Endothelial cell (in vitro differentiated cells): ENCODE results near the gene PRR7. TPM values are rescaled to one million over a fixed set of nuclear protein-coding genes. Genes with fewer than 3 reads are reported as not detected.
A peak's percentile ranks its signal among the peaks of the same experiment; 100 is the strongest.

Experiments used
- DNase-seq: peaks from one replicate; pipeline ENCODE4 v3.0.0; 2021; ENCODE audit warnings: low spot score
- H3K27ac Mint-ChIP-seq: one replicate; pipeline ENCODE4 v1.8.0; 2021; ENCODE audit warnings: mixed read lengths, inconsistent platforms; ENCODE audit not compliant: unreplicated experiment
- H3K27me3 Mint-ChIP-seq: one replicate; pipeline ENCODE4 v1.8.0; 2021; ENCODE audit warnings: mild to moderate bottlenecking, moderate library complexity, mixed read lengths, inconsistent platforms; ENCODE audit not compliant: unreplicated experiment
- H3K36me3 Mint-ChIP-seq: one replicate; pipeline ENCODE4 v1.8.0; 2021; ENCODE audit warnings: mild to moderate bottlenecking, low read depth, mixed read lengths, inconsistent platforms; ENCODE audit not compliant: unreplicated experiment
- H3K4me1 Mint-ChIP-seq: one replicate; pipeline ENCODE4 v1.8.0; 2021; ENCODE audit warnings: mild to moderate bottlenecking, mixed read lengths, inconsistent platforms; ENCODE audit not compliant: unreplicated experiment
- H3K4me3 Mint-ChIP-seq: one replicate; pipeline ENCODE4 v1.8.0; 2021; ENCODE audit warnings: mild to moderate bottlenecking, mixed read lengths, inconsistent platforms; ENCODE audit not compliant: unreplicated experiment
- H3K9me3 Mint-ChIP-seq: one replicate; pipeline ENCODE4 v1.8.0; 2021; ENCODE audit warnings: mixed read lengths, inconsistent platforms; ENCODE audit not compliant: unreplicated experiment
- CTCF ChIP-seq: fragments of 200-600 bp; sonication (generic); IDR thresholded peaks from one replicate; pipeline ENCODE4 v1.5.0; 2021; ENCODE audit warnings: antibody characterized with exemption; ENCODE audit not compliant: unreplicated experiment
- total RNA-seq: library from RNA; stranded (reverse); fragmentation: NEBNext Ultra II Directional; extraction: Animal tissue kit (Norgen Biotek cat#: 25700); gene quantifications from one replicate; pipeline ENCODE4 v1.2.1, GENCODE V29; 2021; ENCODE audit not compliant: unreplicated experiment

PRR7 gene
- total RNA-seq, 1 donor from 2014 or later, result 0.97 TPM

DNA sequence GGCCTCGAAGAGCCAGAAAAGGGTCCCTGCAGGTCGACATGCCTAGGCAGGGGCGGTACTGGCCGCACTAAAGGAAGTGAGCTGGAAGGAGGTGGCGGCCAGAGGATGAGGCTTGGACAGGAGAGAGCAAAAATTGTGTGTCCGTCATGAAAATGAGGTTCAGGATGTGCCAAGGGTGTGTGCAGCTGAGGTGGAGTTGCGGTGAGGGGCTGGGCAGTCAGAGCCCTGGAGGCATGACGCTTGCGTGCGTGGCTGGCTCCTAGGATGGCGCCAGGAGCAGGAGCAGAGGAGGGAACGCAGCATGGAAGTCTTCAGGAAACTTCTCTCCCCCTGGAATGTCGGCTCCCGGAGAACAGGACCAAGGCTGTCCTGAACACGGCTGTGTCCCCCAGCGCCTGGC, 56.3 kb downstream of the PRR7 start:
- no peak overlapping the region for H3K27ac Mint-ChIP-seq
- no peaks in the 10 kb centered on the region for H3K9me3 Mint-ChIP-seq
- peaks cover 30% of the 10 kb centered on the region for H3K4me1 Mint-ChIP-seq
- peaks cover 17% of the 10 kb centered on the region for H3K27me3 Mint-ChIP-seq
- peaks cover 28% of the 10 kb centered on the region for H3K36me3 Mint-ChIP-seq
- no peak for DNase-seq
- peak overlapping the region; percentile 74 for H3K4me3 Mint-ChIP-seq
- no peak for TF ChIP-seq CTCF

GRCh38 chr5:177503351-177504085, 56.9 kb downstream of the PRR7 start:
- no peak for TF ChIP-seq CTCF
- Mint-ChIP-seq H3K9me3 (no peaks in the 10 kb centered on the region), H3K4me1 (peaks cover 27% of the 10 kb centered on the region), H3K27ac (no peak overlapping the region), H3K27me3 (peaks cover 14% of the 10 kb centered on the region), H3K4me3 (no peak overlapping the region), H3K36me3 (peaks cover 29% of the 10 kb centered on the region)
- no peak for DNase-seq

DNA sequence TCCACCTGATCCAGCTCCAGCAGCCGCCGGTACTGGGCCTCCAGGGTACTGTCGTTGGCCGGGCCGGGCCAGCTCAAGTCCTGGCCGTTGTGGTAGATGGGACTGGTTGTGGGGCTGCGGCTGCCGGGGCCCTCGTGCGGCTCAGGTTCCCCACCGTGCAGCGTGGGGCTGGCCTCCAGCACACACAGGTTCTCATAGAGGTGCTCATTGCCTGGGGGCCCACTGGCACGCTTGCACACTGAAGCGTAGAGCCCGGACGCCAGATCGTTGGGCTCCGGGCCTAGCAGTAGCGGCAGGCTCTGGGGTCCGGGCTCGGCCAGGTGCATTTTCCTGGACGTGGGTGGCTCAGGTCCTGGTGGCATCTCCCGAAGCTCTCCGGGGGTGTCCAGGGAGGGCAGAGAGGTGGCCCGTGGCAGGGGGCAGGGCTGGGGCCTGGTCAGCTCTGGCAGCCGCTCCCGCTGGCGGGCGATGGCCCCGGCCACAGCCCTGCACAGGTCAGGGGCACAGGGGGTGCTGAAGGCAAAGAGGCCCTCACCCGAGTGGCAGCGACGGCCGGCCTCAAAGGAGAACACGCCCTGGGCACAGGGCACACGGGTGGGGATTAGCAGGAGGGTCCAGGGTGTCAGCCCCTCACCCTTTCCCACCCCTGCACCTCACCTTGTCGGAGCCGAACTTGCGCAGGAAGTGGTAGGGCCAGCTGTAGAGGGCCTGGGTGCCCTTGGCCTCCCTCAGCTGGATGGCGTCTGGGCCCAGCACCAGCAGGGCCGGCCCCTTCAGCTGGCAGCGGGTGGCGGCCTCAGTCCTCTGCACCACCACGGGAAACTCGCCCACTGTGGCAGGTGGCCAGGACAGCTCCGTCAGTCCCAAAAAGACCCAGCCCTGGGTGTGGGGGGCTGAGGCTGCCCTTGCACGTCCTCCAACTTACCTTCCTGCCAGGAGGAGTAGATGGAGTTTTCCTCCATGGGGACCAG, 57.8 kb downstream of the PRR7 start:
- H3K4me1 Mint-ChIP-seq, result peaks cover 29% of the 10 kb centered on the region
- peaks cover 29% of the 10 kb centered on the region for H3K36me3 Mint-ChIP-seq
- no peak for TF ChIP-seq CTCF
- no peak overlapping the region for H3K27ac Mint-ChIP-seq
- DNase-seq, result no peak
- H3K27me3 Mint-ChIP-seq, result peaks cover 14% of the 10 kb centered on the region
- no peak overlapping the region for H3K4me3 Mint-ChIP-seq
- H3K9me3 Mint-ChIP-seq, result no peaks in the 10 kb centered on the region

- no peak for TF ChIP-seq CTCF
- Mint-ChIP-seq H3K27me3 (peaks cover 15% of the 10 kb centered on the region), H3K9me3 (no peaks in the 10 kb centered on the region), H3K36me3 (peaks cover 29% of the 10 kb centered on the region), H3K27ac (peak overlapping the region; percentile 57), H3K4me1 (peaks cover 36% of the 10 kb centered on the region), H3K4me3 (no peak overlapping the region)
- no peak for DNase-seq
Measured at GRCh38 chr5:177505075-177505474, 58.5 kb downstream of the PRR7 start.

Other genes starting within 250 kb of the PRR7 start
- gene RAB24, start 143.1 kb upstream of the PRR7 start, total RNA-seq, result 15.9 TPM
- 198 TPM for gene PRELID1, start 143.0 kb upstream of the PRR7 start, total RNA-seq
- gene MXD3, start 134.9 kb upstream of the PRR7 start, total RNA-seq, result 6.4 TPM
- 137 TPM for gene LMAN2, start 95.1 kb upstream of the PRR7 start, total RNA-seq
- 21.8 TPM for gene RGS14, start 88.9 kb upstream of the PRR7 start, total RNA-seq
- gene SLC34A1, start 62.4 kb upstream of the PRR7 start, total RNA-seq, result not detected
- not detected for gene PFN3, start 46.2 kb upstream of the PRR7 start, total RNA-seq
- gene F12, start 37.2 kb upstream of the PRR7 start, total RNA-seq, result 1.4 TPM
- 33.1 TPM for gene GRK6, start 20.1 kb upstream of the PRR7 start, total RNA-seq
- 315 TPM for gene DBN1, start 26.8 kb downstream of the PRR7 start, total RNA-seq
- 238 TPM for gene PDLIM7, start 50.8 kb downstream of the PRR7 start, total RNA-seq
- gene DOK3, start 63.0 kb downstream of the PRR7 start, total RNA-seq, result 51.4 TPM
- 125 TPM for gene DDX41, start 70.1 kb downstream of the PRR7 start, total RNA-seq
- gene FAM193B, start 107.7 kb downstream of the PRR7 start, total RNA-seq, result 97.6 TPM
- gene TMED9, start 145.4 kb downstream of the PRR7 start, total RNA-seq, result 271 TPM
- 34.6 TPM for gene B4GALT7, start 153.3 kb downstream of the PRR7 start, total RNA-seq